ENCODE results near the gene MGST3.
A peak's percentile ranks its signal among the peaks of the same experiment; 100 is the strongest.
"Not testable (repeated sequence)": the region's sequence is repeated elsewhere in the genome, so short reads cannot be mapped to it uniquely, and the experiment has no call there.

MGST3 gene

DNA sequence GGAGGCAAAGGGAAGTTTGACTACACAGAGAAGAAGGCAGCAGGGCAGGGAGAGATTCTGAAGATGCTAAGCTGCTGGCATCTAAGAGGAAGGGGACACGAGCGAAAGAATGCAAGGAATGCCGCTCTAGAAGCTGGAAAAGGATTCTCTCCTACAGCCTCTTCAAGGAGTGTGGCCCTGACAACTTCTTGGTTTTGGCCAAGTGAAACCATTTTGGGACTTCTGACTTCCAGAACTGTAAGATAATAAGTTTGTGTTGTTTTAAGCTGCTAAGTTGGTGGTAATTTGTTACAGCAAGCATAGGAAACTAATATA lies 28.5 kb downstream of the MGST3 start:
- no peak for DNase-seq

DNA sequence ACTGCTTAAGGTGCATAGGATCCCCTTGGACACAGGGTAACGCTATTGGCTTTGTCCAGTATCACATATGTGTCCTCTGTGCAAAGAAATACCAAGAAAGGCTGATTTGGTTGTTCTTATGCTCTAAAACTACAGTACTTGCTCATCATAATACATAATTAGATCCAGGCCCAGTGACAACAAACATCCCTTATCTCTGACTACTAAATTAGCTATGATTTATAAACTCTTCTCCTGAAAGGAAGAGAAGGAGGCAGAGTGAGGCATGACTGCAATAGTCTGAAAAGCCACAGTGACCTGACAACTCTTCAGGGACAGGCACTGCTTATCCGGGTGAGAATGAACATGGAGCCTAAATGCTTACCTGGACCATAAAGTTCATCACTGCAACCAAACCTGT lies 30.7 kb downstream of the MGST3 start:
- no peak for DNase-seq

DNA sequence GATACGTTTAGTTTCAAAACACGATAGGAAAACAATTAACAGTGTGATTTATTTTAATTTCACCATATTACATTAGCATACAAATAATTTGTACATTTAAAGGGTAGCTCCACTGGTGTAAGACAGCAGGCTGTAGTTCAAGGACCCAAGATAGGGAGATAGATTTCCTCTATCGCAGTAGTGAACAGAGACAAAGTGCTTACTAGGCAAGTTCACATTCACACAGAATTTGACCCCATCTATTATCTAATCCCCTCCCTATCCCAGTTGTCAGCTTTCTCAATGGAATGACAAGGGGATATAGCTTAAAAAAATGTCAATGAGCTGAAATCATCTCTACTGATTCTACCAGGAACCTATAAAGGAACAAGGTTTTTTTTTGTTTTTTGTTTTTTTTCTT lies 31.2 kb downstream of the MGST3 start:
- DNase-seq, result no peak

DNA sequence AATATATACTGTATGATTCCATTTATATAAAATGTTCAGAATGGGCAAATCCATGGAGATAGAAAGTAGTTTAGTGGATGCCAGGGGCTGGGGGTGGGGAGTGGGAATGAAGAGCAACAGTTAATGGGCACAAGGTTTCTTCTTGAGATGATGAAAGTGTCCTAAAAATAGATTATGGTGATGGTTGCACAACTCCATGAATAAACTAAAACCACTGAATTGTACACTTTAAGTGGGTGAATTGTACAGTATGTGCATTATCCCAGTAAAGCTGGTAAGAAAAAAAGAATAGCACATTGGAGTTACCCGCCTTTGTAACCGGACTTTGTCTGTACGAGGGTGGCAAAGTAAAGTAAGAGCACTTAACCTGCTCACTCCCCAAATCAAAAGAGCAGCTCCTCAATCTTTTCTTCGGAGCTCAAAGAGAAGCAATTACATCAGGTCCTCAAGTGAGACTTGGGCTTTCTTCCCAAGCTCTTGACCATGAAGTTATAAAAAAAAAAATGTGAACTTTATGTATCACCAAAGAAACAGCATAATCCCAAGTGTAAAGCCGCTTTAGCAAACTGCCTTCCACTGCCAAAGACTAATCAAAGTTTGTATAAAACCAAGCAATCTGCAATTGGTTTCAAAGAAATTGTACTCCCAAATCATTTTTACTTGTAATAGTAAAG lies 35.3 kb downstream of the MGST3 start:
- no peak for DNase-seq

DNA sequence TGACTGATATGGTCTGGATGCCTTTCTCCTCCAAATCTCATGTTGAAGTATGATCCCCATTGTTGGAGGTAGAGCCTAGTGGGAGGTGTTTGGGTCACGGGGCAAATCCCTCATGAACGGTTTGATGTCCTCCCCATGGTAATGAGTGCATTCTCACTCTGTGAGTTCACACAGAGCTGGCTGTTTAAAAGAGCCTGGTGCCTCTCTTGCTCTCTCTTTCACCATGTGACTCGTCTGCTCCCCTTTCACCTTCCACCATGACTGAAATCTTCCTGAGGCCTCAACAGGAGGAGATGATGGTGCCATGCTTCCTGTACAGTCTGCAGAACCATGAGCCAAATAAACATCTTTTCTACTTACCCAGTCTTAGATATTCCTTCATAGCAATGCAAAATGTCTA lies 37.1 kb downstream of the MGST3 start:
- DNase-seq, result no peak

DNA sequence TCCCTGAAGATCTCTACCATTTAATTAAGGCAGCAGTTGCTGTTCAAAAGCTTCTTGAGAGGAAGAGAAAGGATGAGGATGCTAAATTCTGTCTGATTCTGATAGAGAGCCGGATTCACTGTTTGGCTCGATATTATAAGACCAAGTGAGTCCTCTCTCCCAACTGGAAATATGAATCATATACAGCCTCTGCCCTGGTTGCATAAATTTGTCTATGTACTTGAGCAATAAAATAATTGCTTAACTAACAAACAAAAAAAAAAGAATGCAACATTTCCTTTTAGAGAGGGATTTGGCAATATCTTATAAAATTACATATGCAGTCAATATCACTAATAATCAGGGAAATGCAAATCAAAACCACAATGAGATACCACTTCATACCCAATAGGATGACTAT lies 40.5 kb downstream of the MGST3 start:
- DNase-seq, result no peak

DNA sequence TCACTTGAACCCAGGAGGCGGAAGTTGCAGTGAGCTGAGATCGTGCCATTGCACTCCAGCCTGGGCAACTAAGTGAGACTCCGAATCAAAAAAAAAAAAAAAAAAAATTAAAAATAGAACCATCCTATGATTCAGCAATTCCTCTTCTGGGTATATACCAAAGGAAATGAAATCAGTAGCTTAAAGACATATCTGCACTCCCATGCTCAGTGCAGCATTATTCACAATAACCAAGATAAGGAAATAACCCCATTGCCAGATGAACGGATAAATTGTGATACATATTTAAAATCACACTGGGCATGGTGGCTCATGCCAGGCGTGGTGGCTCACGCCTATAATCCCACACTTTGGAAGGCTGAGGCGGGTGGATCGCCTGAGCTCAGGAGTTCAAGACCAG lies 43.6 kb downstream of the MGST3 start:
- DNase-seq, result no peak

DNA sequence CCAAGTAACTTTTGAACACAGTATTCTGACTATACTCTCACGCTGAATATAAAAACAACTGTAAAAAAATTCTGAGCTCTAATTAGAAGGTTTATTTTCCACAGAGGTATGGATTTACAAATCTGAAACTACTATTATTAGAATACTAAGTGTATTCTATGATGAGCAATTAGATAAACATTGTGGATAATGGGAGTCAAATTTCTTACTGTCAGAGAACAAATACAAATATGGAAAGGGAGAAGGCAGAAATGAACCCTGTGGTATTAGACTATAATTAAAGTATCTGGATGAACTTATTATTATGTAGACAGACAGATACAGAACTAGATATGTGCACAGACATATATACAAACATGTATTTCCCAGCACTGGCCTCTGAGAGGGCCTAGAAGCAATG lies 44.8 kb downstream of the MGST3 start:
- DNase-seq, result no peak

DNA sequence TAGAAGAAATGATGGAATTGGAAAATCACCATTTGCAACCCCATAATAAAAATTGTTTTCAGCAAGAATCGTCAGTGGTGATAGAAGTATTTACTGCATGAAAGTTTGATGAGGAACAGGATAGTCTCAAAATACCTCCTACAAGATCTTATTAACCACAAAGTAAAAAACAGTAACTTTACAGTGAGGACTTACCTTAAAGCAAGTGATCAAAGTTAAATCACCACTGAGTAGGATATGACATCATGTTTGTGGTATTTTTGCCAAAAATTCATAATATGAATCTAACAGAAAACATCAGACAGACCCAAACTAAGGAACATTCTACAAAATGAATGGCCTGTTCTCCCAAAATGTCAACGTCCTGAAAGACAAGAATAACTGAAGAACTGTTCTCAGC lies 47.5 kb downstream of the MGST3 start:
- DNase-seq, result no peak

DNA sequence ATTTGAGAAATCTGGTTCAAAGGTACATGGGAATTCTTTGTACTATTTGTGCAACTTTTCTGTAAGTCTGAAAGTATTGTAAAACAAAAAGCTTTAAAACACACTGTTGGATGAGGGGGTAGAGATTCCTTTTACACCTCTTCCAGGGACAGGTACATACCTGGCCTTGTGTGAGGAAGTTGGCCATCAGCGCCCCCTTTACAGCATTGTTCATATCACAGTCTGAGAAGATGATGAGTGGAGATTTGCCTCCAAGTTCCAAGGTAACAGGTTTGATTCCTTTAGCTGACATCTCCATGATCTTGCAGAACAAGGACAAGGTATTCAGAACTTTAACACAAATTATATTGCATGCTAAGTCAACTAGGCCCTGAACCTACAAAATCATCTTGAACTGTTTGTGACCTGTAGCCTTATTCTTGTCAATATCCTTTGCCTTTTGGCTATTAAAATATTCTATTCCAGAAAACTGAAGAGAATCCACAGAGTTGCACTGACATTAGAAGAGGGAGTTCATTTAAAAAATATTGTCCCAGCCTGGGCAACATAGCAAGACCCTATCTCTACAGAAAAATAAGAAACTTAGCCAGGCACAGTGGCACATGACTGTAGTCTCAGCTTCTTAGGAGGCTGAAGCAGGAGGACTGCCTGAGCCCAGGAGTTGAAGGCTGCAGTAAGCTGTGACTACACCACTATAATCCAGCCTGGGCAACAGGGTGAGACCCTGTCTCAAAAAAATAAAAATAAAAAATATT lies 48.4 kb downstream of the MGST3 start:
- DNase-seq, result no peak

DNA sequence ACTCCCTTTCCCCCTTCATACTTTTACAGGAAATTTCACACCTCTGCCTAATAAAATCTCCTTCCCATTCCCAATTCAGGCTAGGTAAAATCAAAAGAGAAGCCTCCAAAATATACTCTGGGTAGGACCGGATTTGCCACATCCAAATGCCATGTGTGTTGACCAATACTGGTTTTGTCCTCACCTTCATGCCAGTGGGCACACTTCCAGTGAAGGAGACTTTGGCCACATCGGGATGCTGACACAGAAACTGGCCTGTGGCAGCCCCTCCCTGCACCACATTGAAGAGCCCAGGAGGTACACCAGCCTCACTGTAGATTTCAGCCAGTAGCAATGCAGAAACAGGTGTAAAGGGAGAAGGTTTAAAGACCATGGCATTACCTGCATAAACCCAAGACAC lies 49.3 kb downstream of the MGST3 start:
- no peak for DNase-seq

DNA sequence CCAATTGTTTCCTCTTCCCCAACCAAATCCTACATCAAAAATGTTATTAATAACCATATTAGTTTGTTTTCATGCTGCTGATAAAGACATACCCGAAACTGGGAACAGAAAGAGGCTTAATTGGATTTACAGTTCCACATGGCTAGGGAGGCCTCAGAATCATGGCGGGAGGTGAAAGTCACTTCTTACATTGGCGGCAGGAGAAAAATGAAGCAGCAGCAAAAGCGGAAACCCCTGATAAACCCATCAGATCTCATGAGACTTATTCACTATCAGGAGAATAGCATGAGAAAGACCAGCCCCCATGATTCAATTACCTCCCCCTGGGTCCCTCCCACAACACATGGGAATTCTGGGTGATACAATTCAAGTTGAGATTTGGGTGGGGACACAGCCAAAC lies 49.7 kb downstream of the MGST3 start:
- not testable (repeated sequence) for DNase-seq

DNA sequence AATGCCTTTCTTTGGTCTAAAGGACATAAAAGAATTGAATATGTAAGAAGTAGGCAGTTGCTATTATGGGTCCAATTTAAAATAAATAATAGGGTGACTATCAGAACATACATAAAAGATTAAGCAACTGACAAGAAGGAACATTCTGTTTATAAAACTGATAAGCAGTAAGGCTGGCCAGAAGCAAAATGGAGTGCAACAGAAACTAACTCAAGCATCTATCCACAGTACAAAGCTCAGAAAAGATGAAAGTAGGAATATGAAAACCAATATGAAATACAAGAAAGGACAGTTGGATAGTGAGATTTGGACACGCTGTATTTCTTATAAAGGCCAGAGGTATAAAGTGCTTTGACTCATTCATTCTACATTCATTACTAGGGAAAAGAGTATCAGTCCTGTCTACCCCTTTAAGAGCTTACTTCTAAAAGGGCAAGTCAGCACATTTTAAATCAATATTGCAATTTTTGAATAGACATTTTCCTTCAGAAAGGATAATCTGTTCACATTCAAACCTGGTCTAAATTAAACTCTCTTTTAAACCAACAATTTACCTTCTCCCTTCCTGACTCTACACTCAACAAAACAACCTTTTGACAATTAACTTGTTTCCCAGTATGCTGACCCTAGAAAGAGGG lies 52.9 kb downstream of the MGST3 start:
- no peak for DNase-seq

DNA sequence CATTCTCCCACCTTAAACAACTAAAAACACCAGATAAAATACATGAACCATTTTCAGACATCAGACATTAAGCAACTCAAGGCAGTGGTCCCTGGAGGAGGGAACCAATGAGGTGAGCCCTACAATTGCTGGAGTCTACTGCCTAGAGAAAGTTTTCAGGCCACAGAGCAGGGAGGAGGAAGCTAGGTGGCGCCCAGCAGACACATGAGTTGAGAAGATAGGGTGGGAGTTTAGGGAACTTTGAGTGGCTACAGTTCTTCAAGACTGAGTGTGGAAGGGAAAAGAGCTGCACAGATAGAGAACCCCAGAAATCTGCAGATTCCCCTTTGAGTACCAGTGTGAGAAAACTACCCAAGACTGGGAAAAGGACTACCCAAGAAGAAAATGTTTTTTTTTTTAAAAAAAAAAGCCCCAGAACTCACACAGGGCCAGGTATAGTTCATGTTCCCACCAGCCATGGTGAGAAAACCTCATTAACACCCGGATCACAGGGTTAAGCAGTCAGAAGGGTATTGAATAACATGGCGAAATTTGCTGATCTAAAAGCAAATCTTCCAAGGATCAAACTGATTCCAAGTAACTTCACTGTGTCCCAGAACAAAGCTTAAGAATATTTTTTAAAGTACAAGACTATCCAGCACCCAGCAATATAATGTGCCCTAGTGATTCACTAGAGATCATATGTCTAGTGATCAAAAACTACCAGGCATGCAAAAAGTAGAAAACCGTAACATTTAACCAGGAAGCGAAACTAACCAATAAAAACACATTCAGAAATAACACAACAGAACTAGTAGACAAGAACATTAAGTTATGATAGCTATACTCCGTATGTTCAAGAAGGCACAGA lies 55.3 kb downstream of the MGST3 start:
- no peak for DNase-seq

DNA sequence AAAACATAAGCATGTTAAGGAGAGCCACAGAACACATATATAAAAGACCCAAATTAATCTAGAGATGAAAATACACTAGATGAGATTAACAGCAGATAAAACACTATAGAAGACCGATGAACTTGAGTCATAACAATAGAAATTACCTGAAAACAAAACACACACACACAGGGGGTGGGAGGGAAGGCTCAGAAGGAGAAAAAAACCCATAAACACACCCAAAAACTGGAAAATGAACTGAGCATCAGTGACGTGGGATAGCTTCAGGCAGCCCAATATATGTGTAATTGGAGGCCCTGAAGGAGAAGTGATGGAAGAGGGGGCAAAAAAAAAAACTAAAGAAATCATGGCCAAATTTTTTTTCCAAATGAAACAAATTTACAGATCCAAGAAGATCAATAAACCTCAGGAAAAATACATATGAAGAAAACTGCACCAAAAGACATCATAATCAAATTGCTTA lies 56.0 kb downstream of the MGST3 start:
- DNase-seq, result no peak

DNA sequence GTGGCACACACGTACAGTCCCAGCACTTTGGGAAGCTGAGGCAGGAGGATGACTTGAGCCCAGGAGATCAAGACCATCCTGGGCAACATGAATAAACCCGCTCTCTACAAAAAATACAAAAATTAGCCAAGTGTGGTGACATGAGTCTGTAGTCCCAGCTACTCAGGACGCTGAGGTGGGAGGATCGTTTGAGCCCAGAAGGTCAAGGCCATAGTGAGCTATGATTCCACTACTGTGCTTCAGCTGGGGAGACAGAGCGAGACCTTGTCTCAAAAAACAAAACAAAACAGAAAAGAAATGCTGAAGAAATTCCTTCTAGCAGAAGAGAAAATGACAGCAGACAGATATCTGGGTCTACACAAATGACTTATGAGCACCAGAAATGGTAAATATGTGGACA lies 57.0 kb downstream of the MGST3 start:
- no peak for DNase-seq

DNA sequence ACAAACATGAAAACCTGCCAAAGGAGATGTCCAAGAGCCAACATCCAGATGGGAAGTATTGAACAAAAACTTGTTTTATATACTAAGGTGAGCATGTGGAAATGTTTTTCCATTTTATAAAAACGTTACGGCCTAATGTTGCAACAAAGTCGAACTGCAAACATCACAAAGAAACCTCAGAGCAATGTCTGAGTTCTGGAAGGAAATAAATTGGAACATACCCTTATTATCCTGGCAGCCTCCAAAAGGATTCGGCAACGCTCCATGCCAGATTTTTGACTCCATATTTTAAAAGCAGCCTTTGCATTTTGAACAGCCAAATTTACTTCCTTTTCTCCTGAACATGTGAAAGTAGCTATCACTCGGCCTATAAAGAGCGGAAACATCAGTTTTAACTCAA lies 64.0 kb downstream of the MGST3 start:
- DNase-seq, result no peak

DNA sequence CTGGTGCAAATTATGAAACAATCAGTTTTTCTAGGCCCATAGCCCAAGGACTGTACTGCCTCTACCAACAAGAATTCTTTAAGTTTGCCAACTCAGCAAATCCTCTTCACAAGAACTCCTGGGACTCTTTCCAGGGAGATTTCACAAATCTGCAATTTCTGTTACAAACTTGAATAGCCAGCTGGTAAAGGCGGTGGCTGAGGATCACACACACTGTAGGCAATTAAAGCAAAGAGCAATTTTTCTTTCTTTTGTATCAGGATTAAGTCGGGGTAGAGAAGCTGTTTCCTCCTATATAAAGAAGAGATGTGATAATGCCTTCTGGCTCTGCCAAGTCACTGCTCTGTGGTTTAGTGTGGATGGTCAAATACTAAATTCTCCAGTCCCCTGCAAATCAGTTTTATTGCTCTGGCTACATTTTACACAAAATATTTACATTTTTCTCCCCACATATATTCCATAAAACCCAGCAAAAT lies 65.6 kb downstream of the MGST3 start:
- no peak for DNase-seq

DNA sequence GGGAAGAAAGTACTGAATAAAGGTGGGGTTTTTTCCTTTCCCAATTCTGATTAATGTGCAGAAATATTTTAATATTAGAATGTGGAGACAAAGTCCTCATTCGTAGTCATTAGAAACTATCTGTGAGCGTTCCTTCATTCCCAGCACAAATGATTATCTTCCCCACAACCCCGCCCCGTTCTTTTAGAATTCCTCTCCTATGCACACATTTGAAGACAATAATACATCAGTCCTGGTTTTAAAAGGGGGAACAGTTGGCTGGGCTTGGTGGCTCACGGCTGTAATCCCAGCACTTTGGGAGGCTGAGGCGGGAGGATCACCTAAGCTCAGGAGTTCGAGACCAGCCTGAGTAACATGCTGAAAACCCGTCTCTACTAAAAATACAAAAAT lies 66.5 kb downstream of the MGST3 start:
- no peak for DNase-seq

DNA sequence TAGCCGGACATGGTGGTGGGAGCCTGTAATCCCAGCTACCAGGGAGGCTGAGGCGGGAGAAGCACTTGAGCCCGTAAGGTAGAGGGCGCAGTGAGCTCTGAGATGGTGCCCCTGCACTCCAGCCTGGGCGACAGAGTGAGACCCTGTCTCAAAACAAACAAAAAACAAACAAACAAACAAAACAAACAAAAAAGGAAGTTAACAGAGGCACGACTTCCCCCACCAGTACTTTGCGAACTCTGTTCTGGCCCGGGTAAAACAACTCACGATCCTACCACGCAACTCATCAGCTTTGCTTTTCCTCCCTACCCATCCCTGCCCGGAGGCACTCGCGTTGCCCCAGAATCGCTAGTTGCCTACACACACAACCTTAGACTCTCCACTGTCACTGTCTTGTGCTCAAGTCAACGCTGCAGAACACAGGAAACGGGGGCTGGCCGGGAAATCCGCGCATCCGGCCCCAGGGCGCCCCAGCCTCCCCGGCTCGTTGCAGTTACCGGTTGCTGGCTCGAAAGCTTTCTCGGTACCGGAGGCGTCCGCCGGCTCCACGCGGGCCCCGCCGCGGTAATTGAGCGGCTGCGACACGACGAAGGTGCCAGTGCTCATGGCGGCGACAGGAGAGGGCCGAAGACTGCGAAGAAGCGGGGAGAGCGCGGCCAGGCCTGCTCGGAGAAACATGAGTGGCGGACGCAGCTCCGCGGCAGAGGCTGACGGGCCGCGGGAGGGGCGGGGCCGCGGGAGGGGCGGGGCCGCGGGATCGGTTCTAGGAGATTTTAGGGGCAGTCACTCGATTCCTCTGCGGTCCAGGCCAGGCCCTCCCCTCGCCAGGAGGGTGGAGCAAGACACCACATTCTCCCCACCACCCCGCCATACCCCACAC lies 67.1 kb downstream of the MGST3 start, which contains the start of gene ALDH9A1:
Gene ALDH9A1 (minus strand): TSS at position 682 of the 880 bp plus-strand sequence. CDS start 4 bp downstream, at position 678.
- peak; percentile 77 for DNase-seq

DNA sequence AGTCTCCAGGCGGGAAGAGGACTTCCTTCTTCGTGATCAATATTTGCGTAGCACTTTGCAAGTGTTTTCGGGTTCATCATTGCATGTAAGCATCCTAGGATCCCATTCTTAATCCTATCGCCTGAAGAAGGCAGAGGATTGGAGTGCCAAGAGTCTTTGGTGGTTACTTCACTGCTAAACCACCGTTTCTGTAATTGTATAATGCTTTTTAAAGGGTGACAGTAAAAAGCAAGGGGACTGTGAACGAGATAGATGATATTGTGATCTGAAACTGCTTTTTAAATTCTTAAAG lies 67.7 kb downstream of the MGST3 start:
- no peak for DNase-seq

DNA sequence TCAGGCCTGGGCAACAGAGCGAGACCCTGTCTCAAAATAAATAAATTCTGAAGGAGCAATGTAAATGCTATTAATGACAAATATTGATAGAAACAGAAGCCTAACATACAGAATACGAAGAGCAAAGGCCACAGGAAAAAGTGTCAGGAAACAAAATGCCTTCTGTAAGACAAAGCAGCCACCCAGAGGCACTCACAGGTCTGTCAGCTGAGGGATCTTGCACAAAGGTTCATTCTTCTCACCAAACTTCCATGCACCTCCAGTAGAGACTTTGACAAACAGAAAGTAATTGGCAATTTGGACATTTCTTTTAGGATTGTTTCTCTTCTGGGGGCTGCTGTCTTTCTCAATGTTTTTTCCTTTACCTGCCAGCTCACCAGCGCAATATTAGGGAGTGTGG lies 68.5 kb downstream of the MGST3 start:
- no peak for DNase-seq
